Measurements from ENCODE around the gene CALHM4.

DNA sequence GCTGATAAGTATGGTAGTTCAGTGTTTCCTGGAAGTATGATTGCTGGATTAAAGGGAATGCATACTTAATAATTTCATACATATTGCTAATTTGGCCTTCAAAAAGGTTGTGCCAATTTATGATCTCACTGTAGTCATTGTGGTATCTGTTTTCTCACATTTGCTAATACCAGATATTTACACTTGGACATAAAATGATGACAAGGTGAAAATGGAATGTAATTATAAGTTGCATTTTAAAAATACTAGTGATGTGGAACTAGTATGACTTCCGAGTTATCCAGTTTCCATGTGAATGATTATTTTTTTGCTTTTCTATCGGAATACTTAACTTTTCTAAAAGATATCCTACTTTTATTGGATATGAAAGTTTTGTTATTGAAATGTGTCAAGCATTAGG, 33.2 kb downstream of the CALHM4 start:
- TF ChIP-seq, protein P1, sequence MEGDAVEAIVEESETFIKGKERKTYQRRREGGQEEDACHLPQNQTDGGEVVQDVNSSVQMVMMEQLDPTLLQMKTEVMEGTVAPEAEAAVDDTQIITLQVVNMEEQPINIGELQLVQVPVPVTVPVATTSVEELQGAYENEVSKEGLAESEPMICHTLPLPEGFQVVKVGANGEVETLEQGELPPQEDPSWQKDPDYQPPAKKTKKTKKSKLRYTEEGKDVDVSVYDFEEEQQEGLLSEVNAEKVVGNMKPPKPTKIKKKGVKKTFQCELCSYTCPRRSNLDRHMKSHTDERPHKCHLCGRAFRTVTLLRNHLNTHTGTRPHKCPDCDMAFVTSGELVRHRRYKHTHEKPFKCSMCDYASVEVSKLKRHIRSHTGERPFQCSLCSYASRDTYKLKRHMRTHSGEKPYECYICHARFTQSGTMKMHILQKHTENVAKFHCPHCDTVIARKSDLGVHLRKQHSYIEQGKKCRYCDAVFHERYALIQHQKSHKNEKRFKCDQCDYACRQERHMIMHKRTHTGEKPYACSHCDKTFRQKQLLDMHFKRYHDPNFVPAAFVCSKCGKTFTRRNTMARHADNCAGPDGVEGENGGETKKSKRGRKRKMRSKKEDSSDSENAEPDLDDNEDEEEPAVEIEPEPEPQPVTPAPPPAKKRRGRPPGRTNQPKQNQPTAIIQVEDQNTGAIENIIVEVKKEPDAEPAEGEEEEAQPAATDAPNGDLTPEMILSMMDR (IDR thresholded peaks at IDR 0.05; ENCODE audit: low read length) = no peak
- no peak for TF ChIP-seq EZH2phosphoT487 (IDR thresholded peaks at IDR 0.05; ENCODE audit: low read length)

All from MM.1S (cell line).